Keratinocyte (primary cell): ENCODE data around the gene HAAO. TPM values are rescaled to one million over a fixed set of nuclear protein-coding genes. Genes with fewer than 3 reads are reported as not detected.
A peak's percentile ranks its signal among the peaks of the same experiment; 100 is the strongest.

Experiments
- DNase-seq: peaks from one replicate; pipeline ENCODE4 v3.0.0-alpha.2; 2011; ENCODE audit warnings: low read depth, missing footprints, low spot score
- FAIRE-seq: peaks from 2 replicates; lab custom pipeline; 2011; peaks lifted over from hg19 to GRCh38; lab: Jason Lieb, UNC
- H2AFZ ChIP-seq: 2 replicates; pipeline ENCODE4 v1.6.0; 2012; ENCODE audit warnings: low read length, control low read depth, inconsistent platforms; ENCODE audit not compliant: control insufficient read depth
- H3K27ac ChIP-seq: 2 replicates; pipeline ENCODE4 v1.5.1; 2011; ENCODE audit warnings: low read length; ENCODE audit not compliant: control insufficient read depth, insufficient read depth
- H3K27me3 ChIP-seq: 3 replicates; pipeline ENCODE4 v1.6.0; 2011; ENCODE audit warnings: low read length; ENCODE audit not compliant: control insufficient read depth, insufficient read depth; ENCODE audit errors: extremely low read depth
- H3K36me3 ChIP-seq, 2 experiments: 2 replicates in 1 of 2; 3 replicates in 1 of 2; pipeline ENCODE4 v1.5.1; 2011; ENCODE audit warnings: low read length in 2 of 2, mild to moderate bottlenecking in 1 of 2; ENCODE audit not compliant: control insufficient read depth in 2 of 2, insufficient read depth in 2 of 2; ENCODE audit errors: extremely low read depth in 1 of 2
- H3K4me1 ChIP-seq: 3 replicates; pipeline ENCODE4 v1.5.1; 2011; ENCODE audit warnings: low read length; ENCODE audit not compliant: control insufficient read depth, insufficient read depth; ENCODE audit errors: extremely low read depth
- H3K4me2 ChIP-seq: 3 replicates; pipeline ENCODE4 v1.6.0; 2011; ENCODE audit warnings: low read depth, low read length; ENCODE audit not compliant: control insufficient read depth, insufficient read depth; ENCODE audit errors: extremely low read depth
- H3K4me3 ChIP-seq, 3 experiments: fragments of 200-600 bp in 1 of 3; sonication (generic) in 1 of 3; 2 replicates in 2 of 3; 3 replicates in 1 of 3; pipeline ENCODE4 v1.5.1; 2011 to 2016; ENCODE audit warnings: low read length in 3 of 3, mild to moderate bottlenecking in 3 of 3, control low read depth in 2 of 3, inconsistent platforms in 1 of 3, low read depth in 1 of 3, mixed read lengths in 1 of 3, mixed run types in 1 of 3, moderate library complexity in 1 of 3; ENCODE audit not compliant: control insufficient read depth in 2 of 3, insufficient read depth in 2 of 3; ENCODE audit errors: extremely low read depth in 1 of 3
- H3K79me2 ChIP-seq: 2 replicates; pipeline ENCODE4 v1.6.0; 2012; ENCODE audit warnings: low read length; ENCODE audit not compliant: control insufficient read depth, insufficient read depth
- H3K9ac ChIP-seq: 3 replicates; pipeline ENCODE4 v1.6.0; 2011; ENCODE audit warnings: low read length; ENCODE audit not compliant: control insufficient read depth, insufficient read depth; ENCODE audit errors: extremely low read depth
- H3K9me1 ChIP-seq: 3 replicates; pipeline ENCODE4 v1.6.0; 2011; ENCODE audit warnings: low read length; ENCODE audit not compliant: control insufficient read depth, insufficient read depth; ENCODE audit errors: extremely low read depth
- H3K9me3 ChIP-seq: 2 replicates; pipeline ENCODE4 v1.5.1; 2012; ENCODE audit warnings: low read depth, low read length; ENCODE audit not compliant: control insufficient read depth
- H4K20me1 ChIP-seq: 3 replicates; pipeline ENCODE4 v1.6.0; 2011; ENCODE audit warnings: low read length; ENCODE audit not compliant: control insufficient read depth, insufficient read depth; ENCODE audit errors: extremely low read depth
- CTCF ChIP-seq, 3 experiments: IDR thresholded peaks in 1 of 3; conservative IDR thresholded peaks in 1 of 3; optimal IDR thresholded peaks in 1 of 3; 2 replicates in 2 of 3; 3 replicates in 1 of 3; pipeline versions ENCODE3 to v1.5.1; 2011; ENCODE audit warnings: low read length in 3 of 3, mild to moderate bottlenecking in 3 of 3, moderate library complexity in 2 of 3, control low read depth in 1 of 3, inconsistent platforms in 1 of 3; ENCODE audit not compliant: insufficient read depth in 2 of 3; ENCODE audit errors: extremely low read depth in 1 of 3
- EZH2 ChIP-seq: IDR thresholded peaks from one replicate; pipeline ENCODE4 v1.6.1; 2012; ENCODE audit warnings: inconsistent platforms, mild to moderate bottlenecking, low read length, moderate library complexity
- dilution Hi-C: fragments of 300-500 bp; cut with MboI; formaldehyde crosslinking; loops from one replicate; pipeline ENCODE4 v1.7.0; 2020; ENCODE audit warnings: low sequenced_read_pairs; ENCODE audit not compliant: extremely low pct_ligation_motif_present
- polyA plus RNA-seq, 5 experiments: library from polyadenylated mRNA; depleted of rRNA in 3 of 5; stranded (reverse) in 3 of 5; stranded (forward) in 1 of 5; unstranded in 1 of 5; fragments of >200 nt; gene quantifications; 1 replicate in 1 of 5; 2 replicates in 3 of 5; 3 replicates in 1 of 5; pipeline versions ENCODE4 v1.2.1 to v1.2.3, GENCODE V29; 2011 to 2012; ENCODE audit warnings: missing spikeins in 2 of 5, low read depth in 1 of 5, low replicate concordance in 1 of 5

The HAAO gene
- polyA plus RNA-seq, 1 donor (not counting 4 experiments of a cell fraction or from before 2014, with no cell fraction given) = 0.08 TPM

- Histone ChIP-seq H3K27me3 (no peaks in the 10 kb centered on the region), H3K27ac (no peak overlapping the region), H3K9ac (no peak overlapping the region), H3K9me1 (no peaks in the 10 kb centered on the region), H3K4me3 (no peak overlapping the region), H3K9me3 (no peaks in the 10 kb centered on the region), H4K20me1 (no peaks in the 10 kb centered on the region), H3K36me3 (no peaks in the 10 kb centered on the region), H3K4me2 (no peak overlapping the region), H3K4me1 (peaks cover 40% of the 10 kb centered on the region), H3K79me2 (no peaks in the 10 kb centered on the region), H2AFZ (no peak overlapping the region)
- dilution Hi-C loops = no loop called here
- no peak for TF ChIP-seq EZH2
- TF ChIP-seq CTCF (optimal IDR thresholded peaks at IDR 0.05 in 1 of 3, IDR thresholded peaks at IDR 0.05 in 1 of 3, conservative IDR thresholded peaks at IDR 0.05 in 1 of 3; ENCODE audit: extremely low read depth in 1 of 3, insufficient read depth in 2 of 3, low read length in 3 of 3) = no peak
- DNase-seq = no peak
- no peak for FAIRE-seq
These were observed 38.7 kb upstream of the HAAO start for GRCh38 chr2:42830922-42831574.

GRCh38 chr2:42829671-42830440 is 37.5 kb upstream of the HAAO start:
- Histone ChIP-seq H3K4me1 (peaks cover 38% of the 10 kb centered on the region), H3K36me3 (no peaks in the 10 kb centered on the region), H3K4me3 (no peak overlapping the region), H3K9me3 (no peaks in the 10 kb centered on the region), H3K27me3 (no peaks in the 10 kb centered on the region), H4K20me1 (no peaks in the 10 kb centered on the region), H3K79me2 (no peaks in the 10 kb centered on the region), H3K9me1 (no peaks in the 10 kb centered on the region), H2AFZ (peak overlapping the region; percentile 62), H3K4me2 (no peak overlapping the region), H3K9ac (no peak overlapping the region), H3K27ac (no peak overlapping the region)
- dilution Hi-C loops = no loop called here
- DNase-seq = no peak
- no peak for FAIRE-seq
- peak in 1 of 3 experiments; percentile 14 for TF ChIP-seq CTCF (optimal IDR thresholded peaks at IDR 0.05 in 1 of 3, IDR thresholded peaks at IDR 0.05 in 1 of 3, conservative IDR thresholded peaks at IDR 0.05 in 1 of 3; ENCODE audit: extremely low read depth in 1 of 3, insufficient read depth in 2 of 3, low read length in 3 of 3)
- no peak for TF ChIP-seq EZH2
